NCI-H2196 treated with DMSO at 0.1 percent for 48 hours (cell line): Measurements from ENCODE around the gene SSB.
"Not testable (repeated sequence)": the region's sequence is repeated elsewhere in the genome, so short reads cannot be mapped to it uniquely, and the experiment has no call there.

Experiments used
- DNase-seq: peaks from one replicate; lab custom pipeline; 2025; ENCODE audit not compliant: unreplicated experiment; lab: John Stamatoyannopoulos, UW

The SSB gene

GRCh38 chr2:169781249-169782013 is 17.2 kb upstream of the SSB start:
- no peak for DNase-seq

GRCh38 chr2:169782513-169782912 is 16.2 kb upstream of the SSB start:
- DNase-seq = no peak

- no peak for DNase-seq
These were observed 8.1 kb upstream of the SSB start for GRCh38 chr2:169790581-169790980.

GRCh38 chr2:169795181-169795580 is 3.5 kb upstream of the SSB start:
- DNase-seq = no peak

GRCh38 chr2:169796441-169796840 is 2.2 kb upstream of the SSB start:
- DNase-seq = no peak

- DNase-seq = no peak
These were observed 1.1 kb upstream of the SSB start for GRCh38 chr2:169797601-169798000.

- DNase-seq = no peak
These were observed 314 bp upstream of the SSB start for GRCh38 chr2:169798397-169798717.

- DNase-seq = no peak
These were observed 4.8 kb downstream of the SSB start for GRCh38 chr2:169803480-169803879.

GRCh38 chr2:169806586-169806985 is 7.9 kb downstream of the SSB start:
- DNase-seq = no peak

GRCh38 chr2:169808221-169808620 is 9.6 kb downstream of the SSB start:
- no peak for DNase-seq

GRCh38 chr2:169815849-169816248 is 17.2 kb downstream of the SSB start:
- DNase-seq = no peak

- DNase-seq = not testable (repeated sequence)
These were observed 18.3 kb downstream of the SSB start for GRCh38 chr2:169816961-169817360.

- not testable (repeated sequence) for DNase-seq
These were observed 18.7 kb downstream of the SSB start for GRCh38 chr2:169817369-169817768.

GRCh38 chr2:169818241-169818640 is 19.6 kb downstream of the SSB start:
- no peak for DNase-seq

GRCh38 chr2:169819106-169819505 is 20.4 kb downstream of the SSB start:
- DNase-seq = no peak

GRCh38 chr2:169820101-169820500 is 21.4 kb downstream of the SSB start:
- not testable (repeated sequence) for DNase-seq

- no peak for DNase-seq
These were observed 23.4 kb downstream of the SSB start for GRCh38 chr2:169822036-169822435.

- no peak for DNase-seq
These were observed 24.2 kb downstream of the SSB start for GRCh38 chr2:169822785-169823392.

- no peak for DNase-seq
These were observed 25.3 kb downstream of the SSB start for GRCh38 chr2:169823996-169824372.

GRCh38 chr2:169824373-169825333 is 26.0 kb downstream of the SSB start, which contains the start of gene METTL5:
Gene METTL5, minus strand, starts transcription at chr2:169824905. Its CDS starts 308 bp downstream, at chr2:169824597.
- peak; percentile 79 for DNase-seq

- DNase-seq = peak; percentile 83
These were observed 28.8 kb downstream of the SSB start, which contains the start of gene UBR3 for GRCh38 chr2:169827272-169828140. Gene UBR3, plus strand, starts transcription at chr2:169827454. Its CDS starts 54 bp downstream, at chr2:169827508.
